Glutamatergic neuron (in vitro differentiated cells): Measurements from ENCODE around the gene DENND4B. TPM values are rescaled to one million over a fixed set of nuclear protein-coding genes. Genes with fewer than 3 reads are reported as not detected.

Experiments
- DNase-seq: peaks from one replicate; pipeline ENCODE4 v3.0.0; 2022
- H3K27ac Mint-ChIP-seq: one replicate; pipeline ENCODE4 v1.8.0; 2020; ENCODE audit warnings: mild to moderate bottlenecking, mixed read lengths, inconsistent platforms; ENCODE audit not compliant: unreplicated experiment
- H3K27me3 Mint-ChIP-seq: one replicate; pipeline ENCODE4 v1.8.0; 2020; ENCODE audit warnings: mild to moderate bottlenecking, moderate library complexity, mixed read lengths, inconsistent platforms; ENCODE audit not compliant: unreplicated experiment
- H3K36me3 Mint-ChIP-seq: one replicate; pipeline ENCODE4 v1.8.0; 2020; ENCODE audit warnings: mild to moderate bottlenecking, mixed read lengths, inconsistent platforms; ENCODE audit not compliant: unreplicated experiment
- H3K4me1 Mint-ChIP-seq: one replicate; pipeline ENCODE4 v1.8.0; 2020; ENCODE audit warnings: mild to moderate bottlenecking, low read depth, mixed read lengths, inconsistent platforms; ENCODE audit not compliant: unreplicated experiment
- H3K4me3 Mint-ChIP-seq: one replicate; pipeline ENCODE4 v1.8.0; 2020; ENCODE audit warnings: mild to moderate bottlenecking, mixed read lengths, inconsistent platforms; ENCODE audit not compliant: unreplicated experiment
- H3K9me3 Mint-ChIP-seq: one replicate; pipeline ENCODE4 v1.8.0; 2020; ENCODE audit warnings: mild to moderate bottlenecking, moderate library complexity, mixed read lengths, inconsistent platforms; ENCODE audit not compliant: unreplicated experiment
- CTCF ChIP-seq: fragments of 200-600 bp; sonication (generic); IDR thresholded peaks from one replicate; pipeline ENCODE4 v1.5.0; 2021; ENCODE audit not compliant: partially characterized antibody, unreplicated experiment
- total RNA-seq: library from RNA; stranded (reverse); fragmentation: NEBNext Ultra II Directional; extraction: Animal tissue kit (Norgen Biotek cat#: 25700); gene quantifications from one replicate; pipeline ENCODE4 v1.2.1, GENCODE V29; 2021; ENCODE audit not compliant: unreplicated experiment

The DENND4B gene
- total RNA-seq, 1 donor from 2014 or later = 72.9 TPM

GRCh38 chr1:153990468-153991150 is 44.1 kb upstream of the DENND4B start, which contains the start of gene RPS27:
RPS27 (plus strand) TSS chr1:153990762; CDS start chr1:153990797, 35 bp downstream.
- peaks cover 17% of the 10 kb centered on the region for H3K4me1 Mint-ChIP-seq
- H3K4me3 Mint-ChIP-seq = peak within 1 kb of the TSS; percentile 93
- no peak for TF ChIP-seq CTCF
- DNase-seq = peak; percentile 68
- peak within 1 kb of the TSS; percentile 94 for H3K27ac Mint-ChIP-seq
- peaks cover 6% of the 10 kb centered on the region for H3K9me3 Mint-ChIP-seq
- H3K36me3 Mint-ChIP-seq = no peaks in the 10 kb centered on the region
- peaks cover 10% of the 10 kb centered on the region for H3K27me3 Mint-ChIP-seq

- peaks cover 10% of the 10 kb centered on the region for H3K27me3 Mint-ChIP-seq
- H3K4me3 Mint-ChIP-seq = no peak overlapping the region
- no peak for DNase-seq
- H3K27ac Mint-ChIP-seq = no peak overlapping the region
- TF ChIP-seq CTCF = no peak
- H3K9me3 Mint-ChIP-seq = peaks cover 8% of the 10 kb centered on the region
- H3K36me3 Mint-ChIP-seq = no peaks in the 10 kb centered on the region
- H3K4me1 Mint-ChIP-seq = peaks cover 21% of the 10 kb centered on the region
These were observed 41.1 kb upstream of the DENND4B start for GRCh38 chr1:153987621-153988020.

GRCh38 chr1:153985941-153986761 is 39.6 kb upstream of the DENND4B start, which contains the start of gene RAB13:
RAB13 (minus strand) TSS chr1:153986339; CDS start chr1:153986236, 103 bp downstream.
- TF ChIP-seq CTCF = no peak
- Mint-ChIP-seq H3K27me3 (peaks cover 10% of the 10 kb centered on the region), H3K9me3 (peaks cover 8% of the 10 kb centered on the region), H3K27ac (peak within 1 kb of the TSS; percentile 33), H3K4me1 (peaks cover 15% of the 10 kb centered on the region), H3K36me3 (no peaks in the 10 kb centered on the region), H3K4me3 (peak within 1 kb of the TSS; percentile 94)
- peak; percentile 66 for DNase-seq

- no peaks in the 10 kb centered on the region for H3K36me3 Mint-ChIP-seq
- H3K4me1 Mint-ChIP-seq = peaks cover 15% of the 10 kb centered on the region
- H3K4me3 Mint-ChIP-seq = peak overlapping the region; percentile 94
- H3K27ac Mint-ChIP-seq = no peak overlapping the region
- TF ChIP-seq CTCF = no peak
- no peak for DNase-seq
- peaks cover 4% of the 10 kb centered on the region for H3K9me3 Mint-ChIP-seq
- H3K27me3 Mint-ChIP-seq = peaks cover 8% of the 10 kb centered on the region
These were observed 38.9 kb upstream of the DENND4B start for GRCh38 chr1:153985341-153985912.
